22Rv1 (cell line): ENCODE results near the gene APBA1.

Experiments
- CTCF ChIP-seq: fragments of 450-650 bp; IDR thresholded peaks from 2 replicates; pipeline ENCODE4 v1.5.1; 2017; ENCODE audit warnings: mild to moderate bottlenecking
- ZFX ChIP-seq: fragments of 450-650 bp; IDR thresholded peaks from 2 replicates; pipeline ENCODE4 v1.6.1; 2017; ENCODE audit warnings: antibody characterized with exemption, borderline replicate concordance

GRCh38 chr9:69455311-69455710 is 216.9 kb downstream of the APBA1 start:
- no peak for TF ChIP-seq CTCF
- TF ChIP-seq ZFX: no peak
